GM04503 (cell line): Measurements from ENCODE around the gene ADSL.

Experiments used
- DNase-seq: peaks from one replicate; pipeline ENCODE4 v3.0.0-alpha.2; 2012; ENCODE audit warnings: low read depth

The ADSL gene

GRCh38 chr22:40328546-40329456 is 17.5 kb upstream of the ADSL start:
- no peak for DNase-seq

- DNase-seq, result no peak
These were observed 16.8 kb upstream of the ADSL start for GRCh38 chr22:40329466-40329865.

DNA sequence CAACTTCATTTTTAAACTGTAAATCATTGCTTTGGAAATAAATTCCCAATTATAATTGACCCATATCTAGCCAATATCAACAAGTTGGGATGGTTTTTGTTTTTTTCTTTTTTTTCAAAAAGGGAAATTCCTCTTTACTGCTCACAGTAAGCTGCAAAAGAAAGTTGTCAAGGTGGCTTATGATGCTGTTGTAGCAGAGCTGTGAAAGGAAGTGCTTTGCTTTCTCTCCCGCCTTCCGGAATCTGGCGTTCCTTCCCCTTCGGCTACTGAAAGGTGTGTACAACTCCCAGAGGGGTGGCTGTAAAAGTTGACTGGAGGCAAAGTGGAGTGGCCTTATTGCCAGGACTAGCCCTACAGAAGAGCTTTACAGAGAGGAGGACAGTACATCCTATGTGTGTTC is 16.2 kb upstream of the ADSL start:
- DNase-seq, result no peak

DNA sequence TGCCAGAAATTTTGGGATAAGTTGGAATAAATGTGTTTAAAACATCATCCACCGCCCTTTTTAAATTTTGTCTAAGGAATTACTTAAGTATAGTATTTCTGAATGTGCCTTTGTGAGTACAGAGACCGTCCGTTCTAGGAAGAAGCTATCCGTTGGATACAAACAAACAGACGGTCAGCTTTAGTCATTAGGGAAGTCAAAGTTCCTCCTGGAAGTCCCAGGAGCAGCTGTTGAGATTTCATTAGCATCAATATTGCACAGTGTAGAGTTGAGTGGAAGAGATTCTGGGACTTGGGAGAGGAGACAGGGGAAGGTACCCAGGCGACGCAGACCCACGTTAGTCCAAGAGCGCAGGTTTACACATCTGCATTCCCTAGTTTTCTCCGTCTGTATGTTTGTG is 15.7 kb upstream of the ADSL start:
- no peak for DNase-seq

DNA sequence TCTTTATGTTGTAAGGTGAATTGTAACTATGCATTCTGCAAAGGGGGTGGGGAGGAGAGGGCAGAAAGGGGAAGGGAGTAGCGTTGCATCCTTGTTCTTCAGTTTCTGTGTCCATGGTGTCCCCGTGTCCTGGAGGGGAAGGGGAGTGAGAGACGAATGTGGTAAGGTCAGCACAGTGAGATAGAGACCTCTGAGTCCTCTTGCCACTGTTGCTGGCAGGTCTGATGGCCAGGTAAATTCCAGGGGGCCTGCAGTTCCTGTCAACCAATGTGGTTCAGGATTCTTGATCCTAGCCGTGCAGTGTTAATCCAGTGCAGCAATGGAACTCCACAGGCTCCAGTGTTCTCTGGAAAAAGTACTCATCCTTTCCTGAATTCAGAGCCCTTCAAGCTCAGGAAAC is 14.6 kb upstream of the ADSL start:
- DNase-seq, result no peak

DNA sequence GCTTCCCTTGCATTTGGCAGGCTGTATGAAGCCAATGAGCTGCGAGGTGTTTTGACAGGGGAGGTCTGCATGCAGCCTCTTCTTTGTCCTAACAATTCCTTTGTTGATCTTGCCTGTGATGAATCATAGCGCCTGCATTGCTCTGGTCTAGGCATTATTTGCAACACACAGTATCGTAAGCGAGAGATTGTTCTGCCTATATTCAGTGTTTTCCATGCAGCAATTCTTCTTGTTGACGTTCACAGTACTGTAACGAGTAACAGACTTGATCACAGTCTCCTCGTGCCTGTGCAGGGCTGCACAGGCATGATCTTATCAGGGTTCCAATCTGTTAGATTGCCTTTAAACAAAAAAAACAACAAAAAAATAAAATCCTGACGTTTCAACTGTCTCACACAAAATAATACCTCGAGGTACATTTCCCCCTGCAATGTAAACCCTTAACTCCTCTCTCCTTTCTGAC is 13.9 kb upstream of the ADSL start:
- DNase-seq, result no peak

DNA sequence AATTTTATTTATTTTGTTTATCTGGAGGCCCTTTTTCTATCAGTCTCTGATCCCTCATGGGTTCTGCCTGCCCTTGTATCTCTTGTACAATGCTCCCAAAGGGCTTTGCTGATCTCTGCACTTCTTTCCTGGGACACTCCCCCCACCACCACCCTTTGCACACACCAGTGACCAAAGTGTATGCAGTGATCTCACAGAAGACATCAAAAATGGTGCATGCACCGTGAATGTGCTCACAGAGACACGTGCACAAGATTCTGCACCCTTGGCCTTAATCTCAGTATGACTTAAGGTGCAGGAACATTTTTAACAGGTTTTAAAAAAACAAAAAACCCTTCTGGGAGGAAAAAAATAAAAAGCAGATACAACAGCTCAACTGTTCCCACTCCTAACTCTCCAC is 12.2 kb upstream of the ADSL start:
- DNase-seq, result no peak

DNA sequence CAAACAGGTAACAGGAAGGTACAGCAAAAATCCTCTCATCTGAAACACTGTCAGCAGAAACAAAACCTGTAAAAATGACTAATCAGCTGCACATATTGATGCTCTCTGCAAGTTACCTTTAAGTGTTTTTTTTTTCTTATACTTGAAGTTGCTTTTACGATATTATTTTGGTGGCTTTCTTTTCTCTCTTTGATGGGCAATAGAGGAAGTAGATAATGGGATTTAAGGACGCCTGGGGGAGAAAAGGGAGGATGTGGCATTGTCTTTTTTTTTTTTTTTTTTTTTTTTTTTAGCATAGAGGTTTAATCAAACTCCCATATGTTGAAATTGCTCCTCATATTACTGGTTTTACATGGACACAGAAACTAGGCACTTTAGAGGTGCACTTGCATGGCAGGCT is 11.4 kb upstream of the ADSL start:
- DNase-seq, result no peak

GRCh38 chr22:40335358-40335757 is 10.9 kb upstream of the ADSL start:
- no peak for DNase-seq

DNA sequence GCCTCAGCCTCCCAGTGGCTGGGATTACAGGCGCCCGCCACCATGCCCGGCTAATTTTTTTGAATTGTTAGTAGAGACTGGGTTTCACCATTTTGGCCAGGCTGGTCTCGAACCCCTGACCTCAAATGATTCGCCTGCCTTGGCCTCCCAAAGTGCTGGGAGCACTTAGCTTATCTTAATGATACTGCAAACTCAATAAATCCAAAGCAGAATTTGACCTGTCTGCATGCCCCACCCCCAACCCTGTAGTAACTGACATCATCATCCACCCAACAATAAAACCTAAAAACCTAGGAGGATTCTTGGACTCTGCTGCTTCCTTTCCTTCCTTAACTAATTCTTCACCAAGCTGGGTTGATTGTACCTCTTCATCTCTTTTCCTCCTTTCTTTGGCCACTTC is 6.3 kb upstream of the ADSL start:
- no peak for DNase-seq

GRCh38 chr22:40341604-40342003 is 4.7 kb upstream of the ADSL start:
- DNase-seq, result no peak

DNA sequence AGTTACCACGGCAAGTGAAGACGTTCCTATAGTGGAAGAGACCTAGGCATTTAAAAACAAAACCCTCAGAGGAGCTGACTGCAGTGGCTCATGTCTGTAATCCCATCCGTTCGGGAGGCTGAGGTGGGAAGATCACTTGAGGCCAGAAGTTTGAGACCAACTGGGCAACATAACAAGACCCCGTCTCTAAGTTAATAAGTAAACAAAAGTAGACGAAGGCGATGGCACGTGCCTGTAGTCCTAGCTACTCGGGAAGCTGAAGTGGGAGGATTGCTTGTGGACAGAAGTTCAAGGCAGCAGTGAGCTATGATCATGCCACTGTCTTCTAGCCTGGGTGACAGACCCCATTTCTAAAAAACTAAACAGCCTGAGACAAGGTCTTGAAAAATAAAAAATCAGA is 3.8 kb upstream of the ADSL start:
- DNase-seq, result no peak

DNA sequence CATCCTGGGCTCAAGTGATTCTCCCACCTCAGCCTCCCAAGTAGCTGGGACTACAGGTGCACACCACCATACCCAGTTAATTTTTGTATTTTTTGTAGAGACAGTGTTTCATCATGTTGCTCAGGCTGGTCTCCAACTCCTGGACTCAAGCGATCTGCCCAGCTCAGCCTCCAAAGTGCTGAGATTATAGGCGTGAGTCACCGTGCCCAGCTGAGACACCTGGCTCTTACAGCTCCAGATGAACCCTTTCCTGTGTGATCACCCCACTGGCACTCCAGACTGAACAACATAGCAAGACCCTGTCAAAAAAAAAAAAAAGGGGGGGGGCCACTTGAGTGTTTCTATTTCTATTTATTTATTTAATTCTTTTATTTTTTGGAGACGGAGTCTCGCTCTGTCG is 1.0 kb upstream of the ADSL start:
- DNase-seq, result no peak

- DNase-seq, result no peak
These were observed 500 bp upstream of the ADSL start for GRCh38 chr22:40345815-40346184.

DNA sequence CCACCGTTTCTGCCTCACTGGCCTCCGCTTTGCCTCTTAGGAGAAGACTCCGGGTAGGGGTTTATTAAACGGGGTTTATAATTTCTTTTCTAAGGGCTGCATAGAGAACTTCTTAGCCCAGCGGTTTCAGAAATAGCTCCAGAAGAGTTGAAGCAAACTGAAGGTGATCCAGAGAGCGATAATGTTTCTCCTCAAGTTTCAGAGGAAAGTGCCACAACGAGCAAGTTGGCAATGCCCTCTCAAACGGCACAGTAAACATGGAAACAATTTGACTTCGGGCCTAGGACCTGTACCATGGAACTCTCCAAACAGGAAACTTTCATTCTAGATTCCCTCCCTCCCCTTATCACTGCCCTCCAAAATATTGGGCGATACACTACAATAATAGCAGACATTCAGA is 1.0 kb downstream of the ADSL start:
- DNase-seq, result no peak

- no peak for DNase-seq
These were observed 1.8 kb downstream of the ADSL start for GRCh38 chr22:40348025-40348658.

DNA sequence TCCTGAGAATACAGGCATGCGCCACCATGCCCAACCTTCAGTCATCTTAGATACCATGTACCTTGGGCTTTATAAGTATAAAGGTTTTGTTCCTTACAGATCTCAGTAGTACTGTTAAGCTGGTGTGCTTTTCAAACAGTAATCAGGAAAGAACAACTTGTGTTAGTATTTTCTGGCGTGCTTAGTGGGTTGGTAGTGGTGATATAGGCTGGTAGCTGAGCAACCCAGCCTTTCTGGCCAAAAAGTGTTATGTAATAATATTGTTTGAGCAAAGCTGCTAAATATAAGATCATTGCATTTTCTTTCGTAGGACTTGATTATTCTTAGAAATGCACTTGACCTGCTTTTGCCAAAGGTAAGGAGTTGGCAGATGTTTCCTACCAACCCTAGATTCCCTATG is 6.5 kb downstream of the ADSL start:
- no peak for DNase-seq

DNA sequence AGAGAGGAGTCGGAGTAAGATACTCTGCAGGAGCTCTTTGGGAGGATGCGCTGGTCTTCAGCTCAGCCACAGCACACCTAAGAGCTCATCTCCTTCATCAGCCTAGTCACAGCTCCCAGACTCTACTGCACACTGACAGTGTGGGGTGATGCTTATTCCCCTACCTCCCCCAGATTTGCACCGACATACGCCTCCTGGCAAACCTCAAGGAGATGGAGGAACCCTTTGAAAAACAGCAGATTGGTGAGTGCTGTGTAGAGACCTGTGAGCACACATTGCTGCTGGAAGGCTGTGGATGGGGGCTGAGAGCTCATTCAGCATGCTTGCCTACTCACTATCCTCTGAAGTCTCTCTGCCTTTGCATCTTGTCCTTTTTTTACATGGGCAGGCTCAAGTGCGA is 14.8 kb downstream of the ADSL start:
- no peak for DNase-seq

- DNase-seq, result peak; percentile 59
These were observed 16.8 kb downstream of the ADSL start for GRCh38 chr22:40363059-40363458.

GRCh38 chr22:40364431-40364830 is 18.1 kb downstream of the ADSL start:
- DNase-seq, result no peak

GRCh38 chr22:40366068-40366467 is 19.8 kb downstream of the ADSL start:
- no peak for DNase-seq

DNA sequence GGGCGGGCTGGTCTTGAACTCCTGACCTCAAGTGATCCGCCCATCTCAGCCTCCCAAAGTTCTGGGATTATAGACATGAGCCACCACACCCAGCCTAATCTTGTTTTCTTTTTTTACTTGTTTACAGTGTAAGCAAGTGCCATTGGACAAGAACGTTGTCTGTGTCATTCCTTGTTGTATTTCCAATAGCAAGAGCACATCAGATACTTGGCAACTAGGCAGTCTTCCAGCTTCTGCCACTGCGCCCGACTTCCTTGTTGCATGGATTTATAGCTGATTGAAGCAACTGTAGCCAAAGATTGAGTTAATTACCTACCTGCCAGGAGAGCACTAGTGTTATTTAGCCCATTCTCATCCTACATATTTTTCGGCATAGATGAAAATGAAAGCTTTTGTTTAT is 21.0 kb downstream of the ADSL start:
- DNase-seq, result no peak

DNA sequence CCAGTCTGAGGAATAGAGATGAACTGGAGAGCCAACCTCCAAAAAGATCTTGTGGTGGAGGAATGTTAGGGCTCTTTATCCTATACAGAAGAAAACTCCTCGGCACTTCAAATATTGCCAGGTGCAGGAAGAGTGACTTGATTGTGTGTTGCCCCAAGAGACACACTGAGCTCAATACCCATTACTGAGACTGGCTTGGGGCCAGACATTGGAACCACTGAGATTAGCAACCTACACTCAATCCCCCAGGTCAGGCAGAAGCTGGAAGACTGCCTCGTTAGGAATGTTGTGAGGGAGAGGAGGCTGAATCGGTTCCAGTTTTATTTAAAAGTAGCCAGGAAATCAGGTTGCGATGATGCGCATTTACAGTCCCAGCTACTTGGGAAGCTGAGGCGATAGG is 21.7 kb downstream of the ADSL start:
- no peak for DNase-seq

GRCh38 chr22:40368836-40369235 is 22.5 kb downstream of the ADSL start:
- DNase-seq, result no peak
